CD4-positive, alpha-beta T cell treated with Interleukin-10 for 1 hour (primary cell): ENCODE results near the gene MMP23B.
"Not testable (repeated sequence)": the region's sequence is repeated elsewhere in the genome, so short reads cannot be mapped to it uniquely, and the experiment has no call there.

Experiments
- DNase-seq: peaks from one replicate; pipeline ENCODE4 v3.0.0-alpha.2; 2020

The MMP23B gene

GRCh38 chr1:1636621-1637478 is 4.9 kb downstream of the MMP23B start:
- not testable (repeated sequence) for DNase-seq

GRCh38 chr1:1637479-1637875 is 5.5 kb downstream of the MMP23B start:
- not testable (repeated sequence) for DNase-seq

- not testable (repeated sequence) for DNase-seq
Measured at GRCh38 chr1:1638528-1638927, 6.6 kb downstream of the MMP23B start.

GRCh38 chr1:1639368-1639767 is 7.4 kb downstream of the MMP23B start:
- not testable (repeated sequence) for DNase-seq

- DNase-seq: not testable (repeated sequence)
Measured at GRCh38 chr1:1640081-1640480, 8.1 kb downstream of the MMP23B start.

- DNase-seq: not testable (repeated sequence)
Measured at GRCh38 chr1:1640711-1641461, 8.9 kb downstream of the MMP23B start.

- DNase-seq: not testable (repeated sequence)
Measured at GRCh38 chr1:1646326-1646725, 14.4 kb downstream of the MMP23B start.

- DNase-seq: not testable (repeated sequence)
Measured at GRCh38 chr1:1647567-1648241, 15.7 kb downstream of the MMP23B start.

GRCh38 chr1:1648265-1648664 is 16.3 kb downstream of the MMP23B start:
- DNase-seq: not testable (repeated sequence)

- DNase-seq: peak; percentile 96
Measured at GRCh38 chr1:1658583-1659549, 26.9 kb downstream of the MMP23B start, which contains the start of gene CDK11B. Gene CDK11B, minus strand, starts transcription at chr1:1659004. Its CDS starts 1,519 bp downstream, at chr1:1657485.

- not testable (repeated sequence) for DNase-seq
Measured at GRCh38 chr1:1662392-1662791, 30.4 kb downstream of the MMP23B start.

- DNase-seq: not testable (repeated sequence)
Measured at GRCh38 chr1:1662830-1663560, 31.0 kb downstream of the MMP23B start.

- DNase-seq: not testable (repeated sequence)
Measured at GRCh38 chr1:1664318-1664717, 32.3 kb downstream of the MMP23B start.

GRCh38 chr1:1664941-1665814 is 33.2 kb downstream of the MMP23B start:
- DNase-seq: no peak

GRCh38 chr1:1665815-1666251 is 33.9 kb downstream of the MMP23B start:
- peak; percentile 30 for DNase-seq

GRCh38 chr1:1666526-1666925 is 34.6 kb downstream of the MMP23B start:
- DNase-seq: no peak

- DNase-seq: no peak
Measured at GRCh38 chr1:1669468-1670440, 37.8 kb downstream of the MMP23B start.

- no peak for DNase-seq
Measured at GRCh38 chr1:1670866-1671265, 38.9 kb downstream of the MMP23B start.
